HepG2 (cell line): ENCODE measurements around the gene SH3D19. TPM values are rescaled to one million over a fixed set of nuclear protein-coding genes. Genes with fewer than 3 reads are reported as not detected.

Experiments used
- BORCS8-MEF2B ChIP-seq: sonication (generic); formaldehyde crosslinking; IDR thresholded peaks from 2 replicates; pipeline ENCODE4 v1.8.0; 2022; ENCODE audit warnings: mild to moderate bottlenecking, missing genetic modification reagents
- CREM ChIP-seq, 2 experiments: sonication (generic) in 1 of 2; formaldehyde crosslinking in 1 of 2; IDR thresholded peaks; 2 replicates each; pipeline versions ENCODE4 v1.4.0 to v1.6.1; 2016 to 2020; ENCODE audit warnings: antibody characterized with exemption in 1 of 2, mild to moderate bottlenecking in 1 of 2, missing genetic modification reagents in 1 of 2
- EED ChIP-seq: sonication (generic); formaldehyde crosslinking; IDR thresholded peaks from 2 replicates; pipeline ENCODE4 v1.5.0; 2020; ENCODE audit warnings: mild to moderate bottlenecking, missing genetic modification reagents
- HDAC2 ChIP-seq: sonication (generic); formaldehyde crosslinking; IDR thresholded peaks from 2 replicates; pipeline ENCODE4 v1.4.0; 2020; ENCODE audit warnings: missing genetic modification reagents
- HMG20B ChIP-seq: conservative IDR thresholded peaks from 2 replicates; pipeline ENCODE4 v1.6.1; 2016; ENCODE audit warnings: missing genetic modification reagents, missing compliant biosample characterization
- IRF2 ChIP-seq: IDR thresholded peaks from 2 replicates; pipeline ENCODE4 v1.6.1; 2018; ENCODE audit warnings: missing genetic modification reagents, missing compliant biosample characterization
- ISL2 ChIP-seq: sonication (generic); formaldehyde crosslinking; IDR thresholded peaks from 2 replicates; pipeline ENCODE4 v1.5.0; 2020; ENCODE audit warnings: missing genetic modification reagents
- KLF12 ChIP-seq: sonication (generic); formaldehyde crosslinking; IDR thresholded peaks from 2 replicates; pipeline ENCODE4 v1.4.0; 2020; ENCODE audit warnings: missing genetic modification reagents, borderline replicate concordance
- MAFG ChIP-seq: sonication (generic); formaldehyde crosslinking; IDR thresholded peaks from 2 replicates; pipeline ENCODE4 v1.5.1; 2020; ENCODE audit warnings: mild to moderate bottlenecking, missing genetic modification reagents
- NR1H2 ChIP-seq: sonication (generic); formaldehyde crosslinking; IDR thresholded peaks from 2 replicates; pipeline ENCODE4 v1.8.1; 2022; ENCODE audit warnings: low read depth, missing genetic modification reagents, borderline replicate concordance
- PHF21A ChIP-seq: sonication (generic); formaldehyde crosslinking; IDR thresholded peaks from 2 replicates; pipeline ENCODE4 v1.5.0; 2020; ENCODE audit warnings: mild to moderate bottlenecking, missing genetic modification reagents
- SNAPC2 ChIP-seq: sonication (generic); formaldehyde crosslinking; IDR thresholded peaks from 2 replicates; pipeline ENCODE4 v1.8.1; 2022; ENCODE audit warnings: mild to moderate bottlenecking, missing genetic modification reagents
- SSRP1 ChIP-seq: IDR thresholded peaks from 2 replicates; pipeline ENCODE4 v1.6.1; 2016; ENCODE audit warnings: control low read depth
- TAF15 ChIP-seq: fragments of 200-400 bp; formaldehyde crosslinking; IDR thresholded peaks from one replicate; pipeline ENCODE4 v1.6.1; 2018; ENCODE audit warnings: mild to moderate bottlenecking, low read depth, low read length; ENCODE audit not compliant: poor library complexity, severe bottlenecking
- TCF7L2 ChIP-seq: IDR thresholded peaks from 2 replicates; pipeline ENCODE4 v1.6.1; 2011; ENCODE audit warnings: mild to moderate bottlenecking, low read depth, low read length, moderate library complexity
- ZMYM3 ChIP-seq: sonication (generic); formaldehyde crosslinking; IDR thresholded peaks from 2 replicates; pipeline ENCODE4 v1.5.1; 2020; ENCODE audit warnings: mild to moderate bottlenecking, missing genetic modification reagents
- ZNF138 ChIP-seq: sonication (generic); formaldehyde crosslinking; IDR thresholded peaks from 2 replicates; pipeline ENCODE4 v1.5.0; 2020; ENCODE audit warnings: mild to moderate bottlenecking, low read depth, missing genetic modification reagents
- ZNF510 ChIP-seq: sonication (generic); formaldehyde crosslinking; IDR thresholded peaks from 2 replicates; pipeline ENCODE4 v1.4.0; 2020; ENCODE audit warnings: low read depth, mild to moderate bottlenecking, missing genetic modification reagents
- ZNF567 ChIP-seq: sonication (generic); formaldehyde crosslinking; IDR thresholded peaks from 2 replicates; pipeline ENCODE4 v1.8.1; 2023; ENCODE audit warnings: mild to moderate bottlenecking, missing genetic modification reagents, borderline replicate concordance
- ZNF570 ChIP-seq: sonication (generic); formaldehyde crosslinking; IDR thresholded peaks from 2 replicates; pipeline ENCODE4 v1.4.0; 2020; ENCODE audit warnings: mild to moderate bottlenecking, missing genetic modification reagents, borderline replicate concordance
- ZNF615 ChIP-seq: sonication (generic); formaldehyde crosslinking; IDR thresholded peaks from 2 replicates; pipeline ENCODE4 v1.5.0; 2020; ENCODE audit warnings: mild to moderate bottlenecking, missing genetic modification reagents, borderline replicate concordance
- ZNF737 ChIP-seq: sonication (generic); formaldehyde crosslinking; IDR thresholded peaks from 2 replicates; pipeline ENCODE4 v1.5.0; 2020; ENCODE audit warnings: missing genetic modification reagents, mild to moderate bottlenecking, borderline replicate concordance
- polyA plus RNA-seq, 8 experiments: library from polyadenylated mRNA; depleted of rRNA in 3 of 8; stranded (reverse) in 7 of 8; unstranded in 1 of 8; fragments of >200 nt; fragmentation: Illumina TruSeq in 4 of 8; extraction: Trizol in 4 of 8; gene quantifications; 2 replicates each; pipeline versions ENCODE4 v1.2.1 to v1.2.3, GENCODE V29; 2011 to 2016; ENCODE audit warnings: low read depth in 4 of 8, missing spikeins in 1 of 8, mixed read lengths in 1 of 8; ENCODE audit not compliant: insufficient read depth in 1 of 8
- total RNA-seq, 5 experiments: library from RNA; depleted of rRNA; stranded (reverse); fragments of >200 nt; fragmentation: Illumina TruSeq; extraction: Trizol; gene quantifications; 2 replicates each; pipeline ENCODE4 v1.2.3, GENCODE V29; 2016; ENCODE audit warnings: low read depth in 1 of 5
- TF ChIP-seq, protein P1 (sequence below): sonication (generic); formaldehyde crosslinking; IDR thresholded peaks from 2 replicates; pipeline ENCODE4 v1.4.0; 2020; ENCODE audit warnings: mild to moderate bottlenecking, low read depth, missing genetic modification reagents
- TF ChIP-seq, protein P2 (sequence below): sonication (generic); formaldehyde crosslinking; IDR thresholded peaks from 2 replicates; pipeline ENCODE4 v1.4.0; 2020; ENCODE audit warnings: missing genetic modification reagents, borderline replicate concordance
- TF ChIP-seq, protein P3 (sequence below): sonication (generic); formaldehyde crosslinking; IDR thresholded peaks from 2 replicates; pipeline ENCODE4 v1.8.1; 2023; ENCODE audit warnings: missing genetic modification reagents, inconsistent platforms, borderline replicate concordance

Gene SH3D19
- total and polyA plus RNA-seq, 2 of the 13 experiments (the other 11 are each of a cell fraction or from before 2014, with no cell fraction given) = 31.2 to 38.0 TPM

DNA sequence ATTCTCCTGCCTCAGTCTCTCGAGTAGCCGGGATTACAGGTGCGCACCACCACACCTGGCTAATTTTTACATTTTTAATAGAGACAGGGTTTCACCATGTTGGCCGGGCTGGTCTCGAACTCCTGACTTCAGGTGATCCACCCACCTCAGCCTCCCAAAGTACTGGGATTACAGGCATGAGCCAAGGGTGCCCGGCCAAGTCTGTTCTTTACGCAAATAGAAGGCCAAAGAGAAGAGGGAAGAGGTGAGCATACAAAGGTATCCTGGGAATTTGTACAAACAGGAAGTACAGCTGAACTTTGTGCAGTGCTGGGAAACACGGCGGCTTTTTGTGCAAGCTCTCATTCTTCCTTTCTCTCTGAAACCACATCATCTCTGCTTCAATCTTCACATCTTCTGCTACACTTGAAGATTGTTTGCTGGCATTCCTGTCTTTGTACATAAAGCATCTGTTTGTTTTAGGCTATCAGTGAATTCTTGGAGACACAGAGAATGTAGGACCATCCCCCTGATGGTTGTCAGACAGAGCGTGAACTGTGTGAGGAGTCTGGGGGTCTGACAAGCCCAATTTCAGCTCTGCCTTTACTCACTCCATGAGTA, 120.4 kb downstream of the SH3D19 start (continued):
- TF ChIP-seq HDAC2 (CRISPR knock-in tag) (peak; percentile 85), KLF12 (CRISPR knock-in tag) (no peak), PHF21A (CRISPR knock-in tag) (no peak; the same call in 1 of the 2 replicates), ZMYM3 (CRISPR knock-in tag) (peak; percentile 96), MAFG (CRISPR knock-in tag) (no peak), ISL2 (peak; percentile 92), ZNF510 (CRISPR knock-in tag) (no peak), HMG20B (CRISPR knock-in tag) (0 out of 2 replicates have a peak, but pooled peaks have one; percentile 69), IRF2 (CRISPR knock-in tag) (peak; percentile 87), CREM (IDR thresholded peaks at IDR 0.05) (peak; percentile 78), CREM (CRISPR knock-in tag; IDR thresholded peaks at IDR 0.05) (no peak), TCF7L2 (no peak), TAF15 (no peak), SSRP1 (CRISPR knock-in tag) (0 out of 2 replicates have a peak, but pooled peaks have one; percentile 31), ZNF138 (CRISPR knock-in tag) (no peak), ZNF615 (CRISPR knock-in tag) (no peak), EED (no peak), NR1H2 (CRISPR knock-in tag) (no peak), ZNF567 (CRISPR knock-in tag) (peak; percentile 69; the same call in 1 of the 2 replicates), ZNF570 (CRISPR knock-in tag) (no peak), BORCS8-MEF2B (peak; percentile 32; the same call in 1 of the 2 replicates), SNAPC2 (CRISPR knock-in tag) (no peak), ZNF737 (CRISPR knock-in tag) (no peak)
- TF ChIP-seq, protein P1, sequence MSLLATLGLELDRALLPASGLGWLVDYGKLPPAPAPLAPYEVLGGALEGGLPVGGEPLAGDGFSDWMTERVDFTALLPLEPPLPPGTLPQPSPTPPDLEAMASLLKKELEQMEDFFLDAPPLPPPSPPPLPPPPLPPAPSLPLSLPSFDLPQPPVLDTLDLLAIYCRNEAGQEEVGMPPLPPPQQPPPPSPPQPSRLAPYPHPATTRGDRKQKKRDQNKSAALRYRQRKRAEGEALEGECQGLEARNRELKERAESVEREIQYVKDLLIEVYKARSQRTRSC (CRISPR knock-in tag) = no peak
- TF ChIP-seq, protein P2, sequence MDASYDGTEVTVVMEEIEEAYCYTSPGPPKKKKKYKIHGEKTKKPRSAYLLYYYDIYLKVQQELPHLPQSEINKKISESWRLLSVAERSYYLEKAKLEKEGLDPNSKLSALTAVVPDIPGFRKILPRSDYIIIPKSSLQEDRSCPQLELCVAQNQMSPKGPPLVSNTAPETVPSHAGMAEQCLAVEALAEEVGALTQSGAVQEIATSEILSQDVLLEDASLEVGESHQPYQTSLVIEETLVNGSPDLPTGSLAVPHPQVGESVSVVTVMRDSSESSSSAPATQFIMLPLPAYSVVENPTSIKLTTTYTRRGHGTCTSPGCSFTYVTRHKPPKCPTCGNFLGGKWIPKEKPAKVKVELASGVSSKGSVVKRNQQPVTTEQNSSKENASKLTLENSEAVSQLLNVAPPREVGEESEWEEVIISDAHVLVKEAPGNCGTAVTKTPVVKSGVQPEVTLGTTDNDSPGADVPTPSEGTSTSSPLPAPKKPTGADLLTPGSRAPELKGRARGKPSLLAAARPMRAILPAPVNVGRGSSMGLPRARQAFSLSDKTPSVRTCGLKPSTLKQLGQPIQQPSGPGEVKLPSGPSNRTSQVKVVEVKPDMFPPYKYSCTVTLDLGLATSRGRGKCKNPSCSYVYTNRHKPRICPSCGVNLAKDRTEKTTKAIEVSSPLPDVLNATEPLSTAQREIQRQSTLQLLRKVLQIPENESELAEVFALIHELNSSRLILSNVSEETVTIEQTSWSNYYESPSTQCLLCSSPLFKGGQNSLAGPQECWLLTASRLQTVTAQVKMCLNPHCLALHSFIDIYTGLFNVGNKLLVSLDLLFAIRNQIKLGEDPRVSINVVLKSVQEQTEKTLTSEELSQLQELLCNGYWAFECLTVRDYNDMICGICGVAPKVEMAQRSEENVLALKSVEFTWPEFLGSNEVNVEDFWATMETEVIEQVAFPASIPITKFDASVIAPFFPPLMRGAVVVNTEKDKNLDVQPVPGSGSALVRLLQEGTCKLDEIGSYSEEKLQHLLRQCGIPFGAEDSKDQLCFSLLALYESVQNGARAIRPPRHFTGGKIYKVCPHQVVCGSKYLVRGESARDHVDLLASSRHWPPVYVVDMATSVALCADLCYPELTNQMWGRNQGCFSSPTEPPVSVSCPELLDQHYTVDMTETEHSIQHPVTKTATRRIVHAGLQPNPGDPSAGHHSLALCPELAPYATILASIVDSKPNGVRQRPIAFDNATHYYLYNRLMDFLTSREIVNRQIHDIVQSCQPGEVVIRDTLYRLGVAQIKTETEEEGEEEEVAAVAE = no peak; the same call in 1 of the 2 replicates
- TF ChIP-seq, protein P3, sequence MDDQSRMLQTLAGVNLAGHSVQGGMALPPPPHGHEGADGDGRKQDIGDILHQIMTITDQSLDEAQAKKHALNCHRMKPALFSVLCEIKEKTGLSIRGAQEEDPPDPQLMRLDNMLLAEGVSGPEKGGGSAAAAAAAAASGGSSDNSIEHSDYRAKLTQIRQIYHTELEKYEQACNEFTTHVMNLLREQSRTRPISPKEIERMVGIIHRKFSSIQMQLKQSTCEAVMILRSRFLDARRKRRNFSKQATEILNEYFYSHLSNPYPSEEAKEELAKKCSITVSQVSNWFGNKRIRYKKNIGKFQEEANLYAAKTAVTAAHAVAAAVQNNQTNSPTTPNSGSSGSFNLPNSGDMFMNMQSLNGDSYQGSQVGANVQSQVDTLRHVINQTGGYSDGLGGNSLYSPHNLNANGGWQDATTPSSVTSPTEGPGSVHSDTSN = no peak
